Ovary (tissue), 9 donors: ENCODE results near the gene COL8A1. TPM values are rescaled to one million over a fixed set of nuclear protein-coding genes. Genes with fewer than 3 reads are reported as not detected.

ENCODE experiments used
- DNase-seq, 5 donors: peaks; one replicate each; pipeline ENCODE4 v3.0.0-alpha.2; 2019 to 2020
- H3K27ac ChIP-seq, 2 donors: fragments of 200-600 bp; one replicate each; pipeline versions ENCODE4 v1.5.1 to v1.8.0; 2019 to 2022
- H3K27me3 ChIP-seq: fragments of 200-600 bp; one replicate; pipeline ENCODE4 v1.8.0; 2022
- H3K36me3 ChIP-seq: fragments of 200-600 bp; sonication (generic); one replicate; pipeline ENCODE4 v1.5.1; 2019
- H3K4me1 ChIP-seq: one replicate; pipeline ENCODE4 v1.8.1; 2013; ENCODE audit warnings: mild to moderate bottlenecking, moderate library complexity; ENCODE audit not compliant: insufficient read depth
- H3K4me3 ChIP-seq: fragments of 200-600 bp; sonication (generic); one replicate; pipeline ENCODE4 v1.5.1; 2017
- H3K9me3 ChIP-seq, 2 donors: fragments of 200-600 bp in 1 of 2; sonication (generic) in 1 of 2; one replicate each; pipeline versions ENCODE4 v1.5.1 to v1.8.1; 2013 to 2019; ENCODE audit warnings: mild to moderate bottlenecking in 1 of 2, moderate library complexity in 1 of 2
- CTCF ChIP-seq, 3 donors: fragments of 450-650 bp in 2 of 3; fragments of 200-600 bp in 1 of 3; IDR thresholded peaks; one replicate each; pipeline versions ENCODE4 v1.5.1 to v1.8.0; 2016 to 2022; ENCODE audit warnings: antibody characterized with exemption in 3 of 3, mild to moderate bottlenecking in 1 of 3
- EP300 ChIP-seq: sonication (generic); formaldehyde crosslinking; IDR thresholded peaks from one replicate; pipeline ENCODE4 v1.6.1; 2017; ENCODE audit warnings: antibody characterized with exemption
- POLR2A ChIP-seq: fragments of 450-650 bp; IDR thresholded peaks from one replicate; pipeline ENCODE4 v1.6.1; 2017; ENCODE audit warnings: antibody characterized with exemption, mild to moderate bottlenecking, moderate library complexity
- WGBS, 3 donors: extraction: QIAGEN DNeasy Blood & Tissue Kit in 1 of 3; methylation state at CpG; one replicate each; pipeline versions ENCODE4 v1.1.5 to v1.1.7; 2013 to 2017; 5-methylcytosine and 5-hydroxymethylcytosine counted together
- intact Hi-C, 4 donors: fragments of 100-400 bp; cut with DNase I; formaldehyde crosslinking; loops; one replicate each; pipeline versions ENCODE4 v1.11.0 to v1.15.1; 2022 to 2023
- polyA plus RNA-seq, 2 donors: library from polyadenylated mRNA; stranded (reverse); fragments of 200-250 nt in 1 of 2; fragments of 350-450 nt in 1 of 2; fragmentation: Illumina TruSeq in 1 of 2; extraction: RNeasy Lipid Tissue Mini Kit (QIAGEN cat#74804) in 1 of 2; gene quantifications; one replicate each; pipeline ENCODE4 v1.2.3, GENCODE V29; 2013 to 2014
- total RNA-seq, 7 donors: library from RNA; depleted of rRNA in 2 of 7; stranded (reverse); fragments of >200 nt in 2 of 7; fragmentation: NEBNext Ultra II Directional in 3 of 7; extraction: Animal tissue kit (Norgen Biotek cat#: 25700) in 3 of 7; gene quantifications; one replicate each; pipeline versions ENCODE4 v1.1.0 to v1.2.4, GENCODE V29; 2016 to 2023
- donor health status: DM: no; HTN: no; CAD: no; lungs with moderate emphysema.
- donor health status: DM: no; HTN: no; CAD: no.
- donor health status: Bipolar disorder and iron deficiency.
- donor health status: DM: yes; HTN: yes; CAD: no.
- donor health status: DM: no; HTN: no; CAD: no.
- donor health status: DM: yes; HTN: yes; CAD: no.

Gene COL8A1
- total and polyA plus RNA-seq, 9 donors: 2.0 to 37.2 (median 11.9) TPM

- no peak overlapping the region for H3K4me3 ChIP-seq
- no peaks in the 10 kb centered on the region for H3K9me3 ChIP-seq
- 6 to 12% (median 8%) methylated on average over 4 of the region's 4 CpGs for WGBS, 3 donors
- peaks cover 4% of the 10 kb centered on the region for H3K4me1 ChIP-seq
- TF ChIP-seq CTCF (IDR thresholded peaks at IDR 0.05) (no peak), EP300 (no peak), POLR2A (no peak)
- no peaks in the 10 kb centered on the region for H3K27me3 ChIP-seq
- H3K36me3 ChIP-seq: no peaks in the 10 kb centered on the region
- intact Hi-C loops: loop anchor here in 2 of 4 donors (5.0 to 10.0 kb wide), 2 partner anchors 419 to 761 kb away; no protein-coding TSS in a partner anchor
- peak in 2 of 5 donors; percentile 23 to 30 for DNase-seq
- H3K27ac ChIP-seq: peak overlapping the region in 1 of 2 donors; percentile 43
Observed at GRCh38 chr3:99833617-99834205, 195.3 kb downstream of the COL8A1 start.

DNA sequence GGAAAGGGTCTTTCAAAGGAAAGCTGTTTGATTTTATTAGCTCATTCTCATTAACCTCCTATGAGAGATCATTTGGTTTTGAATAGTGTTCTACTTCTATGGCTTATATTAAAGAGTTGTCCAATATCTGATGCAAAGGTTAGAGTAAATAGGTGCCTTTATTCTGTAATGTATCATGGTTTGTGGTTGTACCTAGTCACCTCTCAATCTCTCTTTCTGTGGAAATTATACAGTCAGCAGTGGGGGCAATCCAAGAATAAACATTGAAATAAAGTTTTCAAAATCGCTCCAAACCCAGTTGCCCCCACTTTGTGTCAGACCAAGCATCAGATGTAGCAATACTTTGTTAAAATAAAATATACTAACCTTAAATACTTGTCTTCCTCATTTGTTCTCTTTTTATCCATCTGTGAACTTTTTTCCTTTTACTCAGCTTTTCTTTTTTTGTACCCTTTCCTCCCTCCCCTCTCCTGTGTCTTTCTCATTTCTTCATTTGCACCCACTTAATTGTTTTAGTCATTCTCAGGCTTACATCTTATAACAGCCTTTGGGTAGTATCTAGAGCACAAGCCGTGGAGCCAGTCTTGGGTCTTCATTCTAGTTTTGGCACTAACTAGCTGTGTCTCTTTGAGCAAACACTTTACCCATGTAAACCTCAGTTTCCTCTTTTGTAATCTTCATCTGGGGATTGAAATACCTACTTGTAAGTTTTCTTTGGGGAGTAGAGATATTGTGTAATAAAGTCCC, 196.0 kb downstream of the COL8A1 start:
- Histone ChIP-seq H3K4me1 (peaks cover 4% of the 10 kb centered on the region), H3K27ac (peak overlapping the region in 1 of 2 donors; percentile 43), H3K36me3 (no peaks in the 10 kb centered on the region), H3K27me3 (no peaks in the 10 kb centered on the region), H3K9me3 (no peaks in the 10 kb centered on the region), H3K4me3 (no peak overlapping the region)
- no peak for TF ChIP-seq POLR2A
- TF ChIP-seq EP300: no peak
- no peak for TF ChIP-seq CTCF (IDR thresholded peaks at IDR 0.05)
- intact Hi-C loops: loop anchor here in 2 of 4 donors (5.0 to 10.0 kb wide), 2 partner anchors 418 to 760 kb away; no protein-coding TSS in a partner anchor
- WGBS, 3 donors: 74 to 82% (median 79%) methylated on average over 2 of the region's 2 CpGs
- no peak for DNase-seq

DNA sequence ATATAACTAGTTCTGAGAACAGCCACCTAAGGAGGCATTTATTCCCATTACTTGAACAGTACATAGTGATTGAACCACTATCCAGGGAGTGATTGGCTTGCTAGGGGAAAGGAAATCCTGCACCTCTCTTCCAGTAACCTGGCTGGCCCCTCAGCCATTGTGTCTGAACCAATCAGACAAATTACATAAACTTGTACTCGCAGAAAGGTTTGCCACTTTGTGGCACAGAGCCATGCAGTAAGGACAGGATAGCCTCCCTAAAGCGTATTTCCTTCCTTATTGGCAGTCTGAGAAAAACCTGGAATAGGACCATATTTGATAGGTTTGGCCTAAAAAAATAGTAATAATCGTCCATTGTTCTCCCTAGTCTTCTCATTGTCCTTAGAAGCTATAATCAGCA, 198.3 kb downstream of the COL8A1 start:
- TF ChIP-seq EP300 (no peak), POLR2A (no peak), CTCF (IDR thresholded peaks at IDR 0.05) (no peak)
- intact Hi-C loops: loop anchor here in 1 of 4 donors (5.0 to 10.0 kb wide), 2 partner anchors 416 to 758 kb away; no protein-coding TSS in a partner anchor
- Histone ChIP-seq H3K36me3 (no peaks in the 10 kb centered on the region), H3K27me3 (no peaks in the 10 kb centered on the region), H3K4me1 (peaks cover 4% of the 10 kb centered on the region), H3K27ac (no peak overlapping the region), H3K4me3 (no peak overlapping the region), H3K9me3 (no peaks in the 10 kb centered on the region)
- DNase-seq: no peak
- 88 to 92% (median 90%) methylated on average over 3 of the region's 3 CpGs for WGBS, 3 donors

DNA sequence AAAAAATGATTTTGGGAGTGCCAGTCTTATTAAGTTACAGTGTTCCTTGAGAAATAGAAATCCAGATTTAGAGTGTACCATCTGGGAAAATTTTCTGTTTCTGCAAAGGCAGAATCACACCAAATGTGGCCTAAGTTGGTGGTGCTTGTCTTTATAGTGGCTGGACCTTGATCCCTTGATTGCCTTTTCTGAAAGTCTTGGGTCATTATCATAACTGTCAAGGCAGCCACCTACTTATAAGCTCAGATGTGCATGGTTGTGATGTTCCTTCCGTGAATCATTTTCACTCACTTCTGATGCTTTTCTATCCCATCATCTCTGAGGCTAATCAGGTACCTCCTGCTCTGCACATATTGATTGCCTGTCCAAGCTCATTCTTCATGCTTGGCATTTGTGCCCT, 199.3 kb downstream of the COL8A1 start:
- no peak overlapping the region for H3K27ac ChIP-seq
- 92 to 100% (median 98%) methylated on average over 1 of the region's 1 CpG for WGBS, 3 donors
- DNase-seq: no peak
- no peak overlapping the region for H3K4me3 ChIP-seq
- H3K27me3 ChIP-seq: no peaks in the 10 kb centered on the region
- peaks cover 4% of the 10 kb centered on the region for H3K4me1 ChIP-seq
- intact Hi-C loops: loop anchor here in 1 of 4 donors (5.0 to 10.0 kb wide), 2 partner anchors 415 to 757 kb away; no protein-coding TSS in a partner anchor
- H3K9me3 ChIP-seq: no peaks in the 10 kb centered on the region
- H3K36me3 ChIP-seq: no peaks in the 10 kb centered on the region
- TF ChIP-seq CTCF (IDR thresholded peaks at IDR 0.05): no peak
- no peak for TF ChIP-seq POLR2A
- TF ChIP-seq EP300: no peak
